ENCODE measurements around the gene CCL26.
"Not testable (repeated sequence)": the region's sequence is repeated elsewhere in the genome, so short reads cannot be mapped to it uniquely, and the experiment has no call there.

CCL26 gene

DNA sequence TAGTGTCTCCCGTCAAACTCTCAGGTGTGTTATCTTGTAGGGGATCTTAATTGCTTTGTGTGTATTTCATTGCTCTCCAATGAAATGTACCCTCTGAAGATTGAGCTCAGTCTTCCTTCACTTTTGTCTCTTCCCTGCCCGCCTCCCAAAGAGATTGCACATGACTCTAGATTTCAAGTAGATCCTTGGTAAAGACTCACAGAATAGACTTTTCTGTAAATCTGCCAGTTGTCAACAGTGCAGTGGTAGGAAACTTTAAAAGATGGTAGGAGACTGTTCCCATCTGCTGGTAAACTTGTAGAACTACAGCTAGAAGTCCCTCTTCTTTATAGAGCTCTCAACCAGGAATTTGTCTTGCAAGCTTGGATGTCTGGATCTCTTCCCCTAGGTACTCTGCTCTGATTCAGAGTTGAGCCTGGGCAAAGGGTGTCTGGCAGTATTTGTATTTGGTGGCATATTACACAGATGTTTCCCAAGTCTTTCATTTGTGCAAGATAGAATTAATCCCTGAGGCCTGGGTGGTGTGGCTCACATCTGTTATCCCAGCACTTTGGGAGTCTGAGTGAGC lies 9.6 kb downstream of the CCL26 start:
- TF ChIP-seq, protein P1, sequence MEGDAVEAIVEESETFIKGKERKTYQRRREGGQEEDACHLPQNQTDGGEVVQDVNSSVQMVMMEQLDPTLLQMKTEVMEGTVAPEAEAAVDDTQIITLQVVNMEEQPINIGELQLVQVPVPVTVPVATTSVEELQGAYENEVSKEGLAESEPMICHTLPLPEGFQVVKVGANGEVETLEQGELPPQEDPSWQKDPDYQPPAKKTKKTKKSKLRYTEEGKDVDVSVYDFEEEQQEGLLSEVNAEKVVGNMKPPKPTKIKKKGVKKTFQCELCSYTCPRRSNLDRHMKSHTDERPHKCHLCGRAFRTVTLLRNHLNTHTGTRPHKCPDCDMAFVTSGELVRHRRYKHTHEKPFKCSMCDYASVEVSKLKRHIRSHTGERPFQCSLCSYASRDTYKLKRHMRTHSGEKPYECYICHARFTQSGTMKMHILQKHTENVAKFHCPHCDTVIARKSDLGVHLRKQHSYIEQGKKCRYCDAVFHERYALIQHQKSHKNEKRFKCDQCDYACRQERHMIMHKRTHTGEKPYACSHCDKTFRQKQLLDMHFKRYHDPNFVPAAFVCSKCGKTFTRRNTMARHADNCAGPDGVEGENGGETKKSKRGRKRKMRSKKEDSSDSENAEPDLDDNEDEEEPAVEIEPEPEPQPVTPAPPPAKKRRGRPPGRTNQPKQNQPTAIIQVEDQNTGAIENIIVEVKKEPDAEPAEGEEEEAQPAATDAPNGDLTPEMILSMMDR (IDR thresholded peaks at IDR 0.05; ENCODE audit: low read depth, low read length) = peak; percentile 76
- peak; percentile 39 for DNase-seq (ENCODE audit: extremely low read depth, low read depth)

DNA sequence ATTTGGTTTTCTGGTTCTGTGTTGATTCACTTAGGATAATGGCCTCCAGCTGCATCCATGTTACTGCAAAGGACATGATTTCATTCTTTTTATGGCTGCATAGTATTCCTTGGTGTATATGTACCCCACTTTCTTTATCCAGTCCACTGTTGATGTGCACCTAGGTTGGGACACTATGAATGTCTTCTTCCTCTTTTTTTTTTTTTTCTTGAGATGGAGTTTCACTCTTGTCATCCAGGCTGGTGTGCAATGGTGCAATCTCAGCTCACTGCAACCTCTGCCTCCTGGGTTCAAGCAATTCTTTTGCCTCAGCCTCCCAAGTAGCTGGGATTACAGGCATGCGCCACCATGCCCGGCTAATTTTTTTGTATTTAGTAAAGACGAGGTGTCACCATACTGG lies 10.2 kb downstream of the CCL26 start:
- not testable (repeated sequence) for DNase-seq (ENCODE audit: extremely low read depth, low read depth)

DNA sequence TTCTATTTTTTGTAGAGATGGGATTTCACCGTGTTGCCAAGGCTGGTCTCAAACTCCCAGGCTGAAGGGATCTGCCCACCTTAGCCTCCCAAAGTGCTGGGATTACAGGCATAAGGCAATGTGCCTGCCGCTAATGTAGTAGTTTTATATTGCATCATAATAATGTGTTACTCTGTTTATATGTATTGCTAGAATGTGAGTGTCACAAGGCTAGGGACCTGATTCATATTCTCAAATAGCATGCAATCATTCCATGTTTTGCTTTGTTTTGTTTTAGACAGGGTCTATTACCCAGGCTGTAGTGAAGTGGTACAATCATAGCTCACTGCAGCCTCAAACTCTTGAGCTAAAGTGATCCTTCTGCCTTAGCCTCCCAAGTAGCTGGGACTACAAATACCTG lies 13.5 kb downstream of the CCL26 start:
- no peak for DNase-seq (ENCODE audit: extremely low read depth, low read depth)
- TF ChIP-seq, protein P1 (IDR thresholded peaks at IDR 0.05; ENCODE audit: low read depth, low read length) = no peak

DNA sequence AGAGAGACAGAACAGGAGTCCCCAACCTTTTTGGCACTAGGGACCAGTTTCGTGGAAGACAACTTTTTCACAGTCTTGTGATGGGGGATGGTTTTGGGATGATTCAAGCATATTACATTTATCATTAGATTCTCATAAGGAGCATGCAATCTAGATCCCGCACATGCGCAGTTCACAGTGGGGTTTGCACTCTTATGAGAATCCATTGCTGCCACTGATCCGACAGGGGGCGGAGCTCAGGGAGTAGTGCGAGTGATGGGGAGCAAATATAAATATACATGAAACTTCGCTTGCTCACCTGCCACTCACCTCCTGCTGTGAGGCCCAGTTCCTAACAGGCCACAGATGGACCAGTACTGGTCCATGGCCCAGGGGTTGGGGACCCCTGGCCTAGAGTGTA lies 14.2 kb downstream of the CCL26 start:
- no peak for DNase-seq (ENCODE audit: extremely low read depth, low read depth)
- TF ChIP-seq, protein P1 (IDR thresholded peaks at IDR 0.05; ENCODE audit: low read depth, low read length) = no peak

DNA sequence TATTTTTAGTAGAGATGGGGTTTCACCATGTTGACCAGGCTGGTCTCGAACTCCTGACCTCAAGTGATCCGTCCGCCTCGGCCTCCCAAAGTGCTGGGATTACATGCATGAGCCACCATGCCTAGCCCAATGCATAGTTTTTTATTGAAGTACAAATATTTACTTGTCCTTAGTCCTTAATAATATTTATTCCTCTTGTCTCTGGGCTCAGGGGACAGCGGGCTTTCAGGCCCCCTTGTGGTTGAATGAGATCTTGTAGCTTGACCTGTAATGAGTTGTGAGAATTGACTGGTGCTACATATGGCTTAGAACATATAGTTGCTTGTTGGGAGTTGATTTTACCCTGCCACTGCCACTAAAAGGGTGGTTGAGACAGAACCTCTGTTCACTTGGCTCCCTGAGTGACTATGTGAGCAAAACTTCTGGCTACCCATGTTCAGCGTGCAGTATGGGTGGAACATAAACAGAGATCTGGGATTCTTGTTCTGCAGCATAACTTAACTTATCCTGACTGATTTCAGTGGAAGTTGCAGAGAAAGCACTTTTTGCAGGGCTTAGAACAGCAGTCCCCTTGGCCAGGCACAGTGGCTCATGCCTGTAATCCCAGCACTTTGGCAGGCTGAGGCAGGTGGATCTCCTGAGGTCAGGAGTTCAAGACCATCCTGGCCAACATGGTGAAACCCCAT lies 14.9 kb downstream of the CCL26 start:
- TF ChIP-seq, protein P1 (IDR thresholded peaks at IDR 0.05; ENCODE audit: low read depth, low read length) = peak; percentile 43
- no peak for DNase-seq (ENCODE audit: extremely low read depth, low read depth)

DNA sequence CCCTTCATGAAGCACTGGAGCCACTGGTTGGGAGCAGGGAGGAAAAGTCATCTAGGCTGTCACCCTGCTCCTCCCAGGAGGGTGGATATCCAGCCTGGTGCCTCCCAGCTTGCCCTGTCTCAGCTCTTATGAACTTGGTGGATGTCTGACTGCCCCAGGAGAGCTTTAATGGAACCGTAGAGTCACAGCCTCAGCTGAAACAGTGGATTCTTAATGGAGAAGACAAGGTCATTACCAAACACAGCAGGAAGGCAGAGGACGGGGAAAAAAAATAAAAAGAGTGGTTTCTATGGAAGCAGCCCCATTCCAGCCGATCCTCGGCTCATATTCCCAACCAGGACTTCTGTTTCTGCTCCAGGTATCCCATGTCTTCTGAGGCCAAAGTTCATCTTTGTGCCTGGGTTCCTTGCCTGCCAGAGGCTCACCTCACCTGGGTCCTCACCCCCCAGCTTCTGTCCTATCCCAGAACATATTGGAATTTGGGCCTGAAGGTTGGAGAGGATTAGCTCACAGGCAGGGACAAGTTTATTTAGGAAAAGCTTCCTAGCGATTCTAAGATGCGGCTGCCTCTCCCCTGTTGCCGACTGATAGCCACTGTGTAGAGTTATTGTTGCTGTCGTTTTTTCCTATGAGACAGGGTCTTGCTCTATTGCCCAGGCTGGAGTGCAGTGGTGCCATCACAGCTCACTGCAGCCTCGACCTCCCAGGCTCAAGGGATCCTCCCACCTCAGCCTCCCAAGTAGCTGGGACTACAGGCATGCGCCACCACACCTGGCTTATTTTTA lies 15.6 kb downstream of the CCL26 start:
- TF ChIP-seq, protein P1 (IDR thresholded peaks at IDR 0.05; ENCODE audit: low read depth, low read length) = no peak

DNA sequence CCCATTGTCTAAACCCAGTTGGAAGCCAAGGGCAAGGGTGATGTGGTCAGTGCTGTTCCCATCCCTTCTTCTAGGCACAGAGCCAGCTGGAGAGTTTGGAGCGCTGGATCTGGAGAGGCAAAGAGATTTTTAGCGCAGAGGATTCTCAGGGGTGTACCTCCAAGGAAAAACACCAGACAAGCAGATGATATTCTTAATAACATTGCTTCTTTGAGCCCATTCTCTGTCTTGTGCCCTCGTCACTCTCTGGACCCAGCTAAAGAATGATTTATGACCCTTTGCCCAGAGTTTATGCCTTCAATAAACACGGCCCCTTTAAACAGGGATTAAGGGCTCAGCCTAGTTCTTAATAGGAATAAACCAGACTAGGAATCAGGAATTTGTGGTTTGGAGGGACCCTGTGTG lies 28.6 kb downstream of the CCL26 start:
- no peak for DNase-seq (ENCODE audit: extremely low read depth, low read depth)
- TF ChIP-seq, protein P1 (IDR thresholded peaks at IDR 0.05; ENCODE audit: low read depth, low read length) = no peak

More for the DNA sequence above, 15.6 kb downstream of the CCL26 start:
- no peak for DNase-seq (ENCODE audit: extremely low read depth, low read depth)

All from AG09319 (cell line).